ENCODE data around the gene KIF16B.
"Not testable (repeated sequence)": the region's sequence is repeated elsewhere in the genome, so short reads cannot be mapped to it uniquely, and the experiment has no call there.

KIF16B gene

GRCh38 chr20:16283307-16283706 lies 289.9 kb downstream of the KIF16B start:
- DNase-seq = no peak

- no peak for DNase-seq
These were observed 293.0 kb downstream of the KIF16B start for GRCh38 chr20:16280219-16280618.

GRCh38 chr20:16279320-16279719 lies 293.9 kb downstream of the KIF16B start:
- no peak for DNase-seq

- DNase-seq = no peak
These were observed 299.3 kb downstream of the KIF16B start for GRCh38 chr20:16273812-16274555.

DNA sequence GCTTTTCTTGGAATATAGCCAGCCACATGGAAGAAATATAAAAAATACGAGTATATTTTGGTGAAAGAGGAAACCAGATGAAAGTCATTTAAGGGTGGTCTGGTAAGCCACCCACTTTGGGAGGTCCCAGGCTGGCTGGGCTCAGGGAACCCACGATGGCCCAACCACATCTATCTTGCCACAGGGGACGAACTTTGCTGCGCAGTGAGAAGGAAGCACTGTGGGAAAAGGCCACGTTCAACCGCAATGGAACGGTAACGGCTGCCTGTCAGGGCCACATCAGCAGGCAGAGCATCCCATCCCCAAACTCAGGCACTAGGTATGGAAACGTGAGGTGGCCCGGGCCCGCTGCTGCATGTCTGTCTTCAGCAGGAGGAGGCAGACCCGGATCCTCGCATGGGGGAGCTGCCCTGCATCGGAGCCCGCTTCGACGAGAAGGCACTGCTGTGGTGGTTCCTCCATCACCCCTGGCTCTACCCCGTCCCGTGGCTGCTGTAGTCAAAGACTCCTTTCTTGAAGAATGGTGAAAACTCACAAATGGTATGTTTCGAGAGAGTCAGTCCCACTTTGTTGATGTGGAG lies 300.4 kb downstream of the KIF16B start:
- DNase-seq = no peak

DNA sequence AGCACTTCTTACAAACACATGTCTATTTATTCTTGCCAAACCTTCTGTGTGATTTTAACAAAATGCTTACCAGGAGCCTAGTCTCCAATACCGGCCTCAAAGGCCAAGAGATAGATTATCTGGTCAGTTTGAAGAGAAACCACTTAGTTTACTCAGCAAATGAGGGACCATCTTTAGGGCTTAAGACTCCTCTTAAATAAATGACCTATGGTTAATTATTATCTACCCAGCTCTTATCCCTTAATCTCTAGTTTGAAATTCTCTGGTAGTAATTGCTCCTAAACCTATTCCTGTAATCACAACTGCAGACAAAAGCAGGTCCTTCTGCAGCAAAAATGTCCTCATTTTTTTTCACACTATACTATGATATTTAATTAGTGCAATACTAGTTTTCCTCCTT lies 301.8 kb downstream of the KIF16B start:
- no peak for DNase-seq

DNA sequence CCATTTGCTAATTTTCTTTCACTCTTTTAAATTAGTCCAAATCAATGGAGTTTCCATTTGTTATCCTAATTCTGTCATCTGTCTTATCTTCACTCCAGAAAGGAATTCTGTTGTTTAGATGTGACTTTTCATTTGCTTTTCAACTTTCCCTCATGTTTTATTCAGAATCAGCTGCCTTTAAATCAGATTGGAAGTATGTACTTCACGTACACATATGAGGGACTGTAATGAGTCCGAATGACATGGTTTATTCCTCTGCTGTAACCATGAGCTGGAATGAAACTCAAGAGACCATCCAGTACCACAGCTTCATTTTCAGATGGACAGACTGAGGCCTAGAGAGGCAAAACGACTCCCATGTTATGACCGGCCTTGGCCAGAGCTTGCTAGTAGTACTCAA lies 302.3 kb downstream of the KIF16B start:
- DNase-seq = no peak

- no peak for DNase-seq
These were observed 302.8 kb downstream of the KIF16B start for GRCh38 chr20:16270314-16270931.

GRCh38 chr20:16267526-16267925 lies 305.7 kb downstream of the KIF16B start:
- DNase-seq = no peak

- no peak for DNase-seq
These were observed 307.9 kb downstream of the KIF16B start for GRCh38 chr20:16265334-16265733.

GRCh38 chr20:16263582-16263981 lies 309.7 kb downstream of the KIF16B start:
- no peak for DNase-seq

GRCh38 chr20:16262594-16262993 lies 310.7 kb downstream of the KIF16B start:
- DNase-seq = no peak

GRCh38 chr20:16261733-16262273 lies 311.4 kb downstream of the KIF16B start:
- no peak for DNase-seq

DNA sequence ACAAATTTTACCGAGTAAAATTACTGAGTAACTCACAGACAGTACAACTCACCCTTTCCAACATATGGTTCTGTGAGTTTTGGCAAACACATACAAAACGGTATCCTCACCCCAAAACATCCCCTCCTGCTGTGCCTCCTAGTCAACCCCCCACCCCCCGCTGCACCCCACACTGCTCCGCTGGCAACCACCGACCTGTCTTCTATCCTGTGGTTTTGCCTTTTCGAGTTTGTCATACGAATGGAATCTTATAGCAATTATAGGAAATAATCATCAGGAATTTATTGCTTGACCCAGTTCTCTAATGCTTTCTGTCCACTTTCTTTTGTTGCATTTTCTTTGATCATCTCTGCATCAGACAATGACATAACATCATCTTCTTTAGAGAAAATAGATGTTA lies 312.3 kb downstream of the KIF16B start:
- no peak for DNase-seq

- DNase-seq = not testable (repeated sequence)
These were observed 313.1 kb downstream of the KIF16B start for GRCh38 chr20:16260133-16260532.

GRCh38 chr20:16258766-16259165 lies 314.5 kb downstream of the KIF16B start:
- no peak for DNase-seq

DNA sequence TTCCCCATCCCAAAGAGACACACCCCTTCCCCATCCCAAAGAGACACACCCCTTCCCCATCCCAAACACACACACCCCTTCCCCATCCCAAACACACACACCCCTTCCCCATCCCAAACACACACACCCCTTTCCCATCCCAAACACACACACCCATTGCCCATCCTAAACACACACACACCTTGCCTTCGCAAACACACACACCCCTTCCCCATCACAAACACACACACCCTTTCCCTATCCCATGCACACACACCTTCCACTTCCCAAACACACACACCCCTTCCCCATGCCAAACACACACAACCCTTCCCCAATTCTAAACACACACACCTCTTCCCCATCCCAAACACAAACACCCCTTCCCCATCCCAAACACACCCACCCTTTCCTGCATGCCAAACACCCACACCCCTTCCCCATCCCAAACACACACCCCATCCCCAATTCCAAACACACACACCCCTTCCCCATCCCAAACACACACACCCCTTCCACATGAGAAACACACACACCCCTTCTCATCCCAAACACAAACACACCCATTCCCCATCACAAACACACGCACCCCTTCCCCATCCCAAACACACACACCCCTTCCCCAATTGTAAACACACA lies 315.3 kb downstream of the KIF16B start:
- no peak for DNase-seq

GRCh38 chr20:16257021-16257420 lies 316.2 kb downstream of the KIF16B start:
- no peak for DNase-seq

DNA sequence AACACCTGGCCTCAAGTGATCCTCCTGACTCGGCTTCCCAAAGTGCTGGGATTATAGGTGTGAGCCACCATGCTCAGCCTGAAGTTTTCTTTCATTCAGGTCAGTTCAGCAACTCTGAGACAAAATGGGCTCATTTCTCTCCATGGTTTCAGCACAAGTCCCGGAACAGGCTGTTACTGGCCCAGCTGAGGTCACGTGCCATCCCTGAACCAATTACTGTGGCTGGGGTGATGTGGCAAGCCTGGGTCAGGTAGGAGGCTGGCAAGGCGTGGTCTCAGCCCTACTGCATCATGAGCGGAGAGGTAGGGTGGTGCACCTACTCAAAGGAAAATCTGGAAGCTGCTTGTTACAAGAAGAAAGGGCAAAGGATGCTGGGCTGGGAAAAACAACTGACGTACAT lies 326.4 kb downstream of the KIF16B start:
- DNase-seq = no peak

DNA sequence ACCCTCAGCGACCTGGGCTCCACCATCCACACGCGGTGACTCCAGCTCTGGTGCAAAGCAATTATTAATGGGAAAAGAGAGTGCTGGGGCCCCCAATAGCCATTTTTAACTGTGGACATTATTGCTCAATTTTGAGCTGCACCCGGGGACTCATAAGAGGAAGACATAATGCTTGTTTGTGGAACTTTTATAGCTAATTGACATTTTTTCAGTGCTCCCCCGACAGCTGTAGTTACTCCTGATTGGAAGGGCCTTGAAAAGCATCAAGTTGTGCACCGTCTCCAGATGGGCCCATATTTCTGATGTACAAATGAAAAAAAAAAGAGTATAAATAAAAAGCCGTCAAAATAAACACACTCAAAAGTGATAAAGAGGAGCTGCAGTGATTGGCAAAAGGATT lies 327.0 kb downstream of the KIF16B start:
- DNase-seq = no peak

DNA sequence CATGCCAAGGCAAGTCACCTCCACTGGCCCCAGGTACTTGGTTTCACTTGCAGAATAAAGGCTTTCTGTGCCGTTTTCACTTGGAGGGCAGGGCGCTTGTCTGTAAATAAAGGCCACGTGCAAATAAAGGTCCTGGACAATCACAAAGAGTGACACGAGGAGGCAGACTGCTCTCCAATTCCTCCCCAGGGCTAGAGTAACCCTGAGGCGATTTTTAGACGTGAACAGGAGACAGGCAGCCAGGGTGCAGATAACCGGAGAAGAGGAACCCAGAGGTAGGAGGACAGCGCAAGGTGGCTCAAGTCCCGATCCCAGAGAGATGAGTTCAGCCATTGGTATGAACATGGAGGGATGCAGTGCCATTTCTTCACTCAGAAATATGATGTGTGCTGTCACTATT lies 327.4 kb downstream of the KIF16B start:
- no peak for DNase-seq

DNA sequence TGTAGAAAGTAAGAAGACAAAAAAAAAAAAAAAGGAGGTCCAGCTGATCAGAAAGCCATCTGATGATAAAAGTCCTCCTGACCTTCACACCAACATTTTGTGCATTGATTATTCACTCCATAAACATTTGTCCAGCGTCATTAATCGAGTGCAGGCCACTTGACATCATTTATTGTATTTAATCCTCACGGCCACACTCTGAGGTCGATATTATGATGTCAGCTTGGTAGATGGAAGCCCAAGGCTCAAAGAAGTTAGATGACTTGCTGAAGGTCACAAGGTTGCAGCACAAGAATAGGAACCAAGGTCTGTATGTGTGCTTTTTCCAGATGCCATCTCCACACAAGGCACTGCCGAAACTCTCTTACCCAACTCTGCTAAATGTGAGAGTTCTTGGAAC lies 328.4 kb downstream of the KIF16B start:
- DNase-seq = no peak

DNA sequence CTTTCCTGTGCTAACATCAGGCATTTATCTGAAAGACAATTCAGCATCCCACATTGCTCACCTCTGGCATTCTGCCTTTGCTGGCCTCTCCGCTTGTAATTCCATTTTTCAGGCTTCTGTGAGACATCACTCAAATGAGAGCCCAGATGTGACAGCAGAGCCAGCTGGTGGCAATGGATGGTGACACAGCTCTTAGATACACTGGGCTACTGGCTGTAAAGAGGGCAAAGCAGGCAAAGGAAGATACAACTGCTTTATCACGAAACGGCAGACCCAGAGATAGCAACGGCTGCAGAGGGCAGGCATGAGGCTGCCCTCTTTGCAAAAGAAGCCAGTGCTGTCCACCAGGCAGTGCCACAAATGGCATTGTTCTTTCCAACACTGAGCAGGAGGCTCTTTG lies 329.8 kb downstream of the KIF16B start:
- DNase-seq = no peak

DNA sequence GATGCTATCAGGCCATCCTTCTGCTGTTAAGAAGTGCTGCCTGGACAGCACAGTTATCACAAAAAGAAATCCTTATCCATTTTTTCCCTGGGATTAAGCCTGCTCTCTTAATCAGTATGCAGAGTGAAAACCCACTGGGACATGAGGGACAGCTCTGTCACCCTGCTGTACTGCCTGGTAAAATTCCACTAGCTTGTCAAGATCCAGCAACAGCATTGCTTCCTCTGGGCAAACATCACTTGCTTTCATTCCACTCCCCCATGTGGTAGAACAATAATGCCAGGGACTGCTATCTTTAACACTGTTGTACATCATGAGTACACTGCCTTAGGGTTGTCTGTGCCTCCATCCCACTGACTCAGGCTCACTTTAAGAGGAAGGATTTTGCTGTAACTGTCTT lies 331.3 kb downstream of the KIF16B start:
- DNase-seq = no peak
